Measurements from ENCODE around the gene GPRC5A.

Gene GPRC5A

DNA sequence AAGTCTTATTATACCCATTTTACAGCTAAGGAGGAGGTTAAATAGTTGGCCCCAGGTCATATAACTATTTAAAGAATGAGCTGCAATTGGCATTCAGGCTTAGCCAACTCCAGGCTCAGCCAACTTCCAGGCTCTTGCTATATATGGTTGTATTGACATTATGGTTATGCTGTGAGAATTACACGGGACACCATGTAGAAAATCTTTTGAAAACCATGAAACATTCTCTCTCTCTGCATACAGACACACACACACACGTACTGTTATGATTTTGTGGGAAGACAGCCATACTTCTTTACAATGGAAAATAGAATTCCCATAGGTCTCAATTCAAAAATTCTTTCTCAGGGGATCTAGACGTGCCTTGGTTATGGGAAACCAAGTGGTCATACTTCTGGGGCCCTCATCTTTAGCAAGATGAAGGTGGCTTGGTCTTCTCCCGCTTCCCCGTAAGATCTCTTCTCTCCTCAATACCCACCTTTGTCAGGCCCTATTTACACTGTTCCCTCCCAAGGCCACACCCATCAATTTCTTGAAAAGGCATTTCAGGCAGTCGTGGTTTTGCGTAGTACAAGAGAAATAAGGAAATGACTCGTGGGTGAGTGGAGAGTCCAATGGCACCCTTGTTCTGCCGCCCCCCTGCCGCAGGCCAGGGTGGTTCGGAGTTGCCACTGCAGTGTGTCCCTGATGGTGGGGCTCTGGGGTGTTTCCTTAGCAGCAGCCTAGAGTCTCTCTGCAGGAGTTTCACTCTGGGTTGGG, 10.0 kb upstream of the GPRC5A start:
- H2AK5ac ChIP-seq (ENCODE audit: low read length), result no peak overlapping the region
- no peaks in the 10 kb centered on the region for H3K27me3 ChIP-seq (ENCODE audit: insufficient read depth, low read length, poor library complexity)
- no peak for DNase-seq
- no peak overlapping the region for H4K5ac ChIP-seq (ENCODE audit: low read length)
- no peak overlapping the region for H3K4ac ChIP-seq (ENCODE audit: low read depth, low read length)
- no peak overlapping the region for H2BK120ac ChIP-seq (ENCODE audit: low read depth, low read length)
- no peak overlapping the region for H4K8ac ChIP-seq (ENCODE audit: low read depth, low read length)
- H3K27ac ChIP-seq (ENCODE audit: low read depth, low read length), result no peak overlapping the region
- no peaks in the 10 kb centered on the region for H3K79me1 ChIP-seq (ENCODE audit: low read length)
- no peaks in the 10 kb centered on the region for H3K79me2 ChIP-seq (ENCODE audit: control insufficient read depth, insufficient read depth, low read length)
- no peak overlapping the region for H3K4me2 ChIP-seq (ENCODE audit: low read length)
- no peak overlapping the region for H3K23ac ChIP-seq (ENCODE audit: low read length)
- H3K4me3 ChIP-seq (ENCODE audit: low read length), result no peak overlapping the region
- no CpG with 5 or more reads among the region's 11 CpGs for WGBS (ENCODE audit: extremely low coverage, insufficient coverage, low lambda C conversion rate)
- peaks cover 7% of the 10 kb centered on the region for H3K4me1 ChIP-seq (ENCODE audit: control insufficient read depth, low read depth, low read length)
- no peak overlapping the region for H3K56ac ChIP-seq (ENCODE audit: low read length)
- no peaks in the 10 kb centered on the region for H3K36me3 ChIP-seq (ENCODE audit: control insufficient read depth, insufficient read depth, low read length)
- no peak overlapping the region for H2BK5ac ChIP-seq (ENCODE audit: low read length)
- no peak overlapping the region for H3K18ac ChIP-seq (ENCODE audit: low read length)
- no peak overlapping the region for H3K9ac ChIP-seq (ENCODE audit: low read length)
- no peak overlapping the region for H2BK15ac ChIP-seq (replicated peaks; ENCODE audit: low read depth)

DNA sequence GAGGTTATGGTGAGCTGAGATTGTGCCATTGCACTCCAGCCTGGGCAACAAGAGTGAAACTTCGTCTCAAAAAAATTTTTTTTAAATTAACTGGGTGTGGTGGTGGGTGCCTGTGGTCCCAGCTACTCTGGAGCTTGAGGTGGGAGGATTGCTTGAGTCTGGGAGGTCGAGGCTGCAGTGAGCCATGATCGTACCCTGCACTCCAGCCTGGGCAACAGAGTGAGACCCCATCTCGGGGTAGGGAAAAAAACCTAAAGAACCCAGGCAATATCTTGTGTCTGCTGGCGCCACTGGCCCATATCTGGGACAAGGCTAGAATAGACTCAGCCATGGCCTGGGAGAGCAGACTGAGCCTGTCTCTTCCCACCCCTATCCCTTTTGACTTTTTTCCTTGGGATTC, 9.1 kb upstream of the GPRC5A start:
- H2AK5ac ChIP-seq (ENCODE audit: low read length), result no peak overlapping the region
- H4K8ac ChIP-seq (ENCODE audit: low read depth, low read length), result no peak overlapping the region
- H3K4me3 ChIP-seq (ENCODE audit: low read length), result no peak overlapping the region
- no peak for DNase-seq
- no peaks in the 10 kb centered on the region for H3K27me3 ChIP-seq (ENCODE audit: insufficient read depth, low read length, poor library complexity)
- H2BK5ac ChIP-seq (ENCODE audit: low read length), result no peak overlapping the region
- no peak overlapping the region for H3K4me2 ChIP-seq (ENCODE audit: low read length)
- no CpG with 5 or more reads among the region's 5 CpGs for WGBS (ENCODE audit: extremely low coverage, insufficient coverage, low lambda C conversion rate)
- no peak overlapping the region for H3K4ac ChIP-seq (ENCODE audit: low read depth, low read length)
- H3K9ac ChIP-seq (ENCODE audit: low read length), result no peak overlapping the region
- no peak overlapping the region for H3K23ac ChIP-seq (ENCODE audit: low read length)
- no peaks in the 10 kb centered on the region for H3K79me2 ChIP-seq (ENCODE audit: control insufficient read depth, insufficient read depth, low read length)
- no peak overlapping the region for H2BK15ac ChIP-seq (replicated peaks; ENCODE audit: low read depth)
- H2BK120ac ChIP-seq (ENCODE audit: low read depth, low read length), result no peak overlapping the region
- H3K27ac ChIP-seq (ENCODE audit: low read depth, low read length), result no peak overlapping the region
- H4K5ac ChIP-seq (ENCODE audit: low read length), result no peak overlapping the region
- no peak overlapping the region for H3K56ac ChIP-seq (ENCODE audit: low read length)
- no peak overlapping the region for H3K18ac ChIP-seq (ENCODE audit: low read length)
- peaks cover 7% of the 10 kb centered on the region for H3K4me1 ChIP-seq (ENCODE audit: control insufficient read depth, low read depth, low read length)
- no peaks in the 10 kb centered on the region for H3K79me1 ChIP-seq (ENCODE audit: low read length)
- H3K36me3 ChIP-seq (ENCODE audit: control insufficient read depth, insufficient read depth, low read length), result no peaks in the 10 kb centered on the region

DNA sequence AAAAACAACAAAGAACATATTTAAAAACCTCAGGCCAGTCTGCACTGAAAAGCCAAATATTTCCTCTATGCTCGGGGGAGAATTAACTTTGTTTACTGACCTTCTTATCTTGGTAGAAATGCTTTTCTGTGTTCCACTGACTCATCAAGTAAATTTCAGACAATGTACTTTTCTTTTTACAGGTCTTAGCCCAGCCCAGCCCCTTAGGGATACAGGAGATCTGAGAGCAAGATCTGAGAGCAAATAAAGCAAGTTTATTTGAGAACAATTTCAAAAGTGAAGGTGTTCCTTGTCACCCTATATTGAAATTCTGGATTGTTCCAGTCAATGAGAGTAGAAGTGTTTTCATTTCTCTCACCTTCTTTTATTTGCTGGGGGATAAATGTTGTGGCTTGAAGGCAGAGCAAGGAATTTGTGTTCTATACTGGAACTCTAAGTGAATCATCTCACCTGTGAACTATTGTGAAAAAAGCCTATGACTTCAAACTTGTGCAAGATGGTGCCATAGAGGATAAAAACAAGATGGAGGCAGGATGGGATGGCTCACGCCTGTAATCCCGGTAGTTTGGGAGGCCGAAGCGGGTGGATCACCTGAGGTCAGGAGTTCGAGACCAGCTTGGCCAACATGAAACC, 7.9 kb upstream of the GPRC5A start:
- no peak for DNase-seq
- Histone ChIP-seq H2BK120ac (ENCODE audit: low read depth, low read length) (no peak overlapping the region), H3K56ac (ENCODE audit: low read length) (no peak overlapping the region), H3K79me2 (ENCODE audit: control insufficient read depth, insufficient read depth, low read length) (no peaks in the 10 kb centered on the region), H3K4ac (ENCODE audit: low read depth, low read length) (no peak overlapping the region), H4K5ac (ENCODE audit: low read length) (no peak overlapping the region), H3K4me3 (ENCODE audit: low read length) (no peak overlapping the region), H3K36me3 (ENCODE audit: control insufficient read depth, insufficient read depth, low read length) (no peaks in the 10 kb centered on the region), H3K18ac (ENCODE audit: low read length) (no peak overlapping the region), H3K9ac (ENCODE audit: low read length) (no peak overlapping the region), H3K27me3 (ENCODE audit: insufficient read depth, low read length, poor library complexity) (no peaks in the 10 kb centered on the region), H2BK5ac (ENCODE audit: low read length) (no peak overlapping the region), H2AK5ac (ENCODE audit: low read length) (no peak overlapping the region), H3K4me1 (ENCODE audit: control insufficient read depth, low read depth, low read length) (peaks cover 7% of the 10 kb centered on the region), H2BK15ac (replicated peaks; ENCODE audit: low read depth) (no peak overlapping the region), H3K79me1 (ENCODE audit: low read length) (no peaks in the 10 kb centered on the region), H4K8ac (ENCODE audit: low read depth, low read length) (no peak overlapping the region), H3K4me2 (ENCODE audit: low read length) (no peak overlapping the region), H3K23ac (ENCODE audit: low read length) (no peak overlapping the region), H3K27ac (ENCODE audit: low read depth, low read length) (no peak overlapping the region)
- no CpG with 5 or more reads among the region's 6 CpGs for WGBS (ENCODE audit: extremely low coverage, insufficient coverage, low lambda C conversion rate)

DNA sequence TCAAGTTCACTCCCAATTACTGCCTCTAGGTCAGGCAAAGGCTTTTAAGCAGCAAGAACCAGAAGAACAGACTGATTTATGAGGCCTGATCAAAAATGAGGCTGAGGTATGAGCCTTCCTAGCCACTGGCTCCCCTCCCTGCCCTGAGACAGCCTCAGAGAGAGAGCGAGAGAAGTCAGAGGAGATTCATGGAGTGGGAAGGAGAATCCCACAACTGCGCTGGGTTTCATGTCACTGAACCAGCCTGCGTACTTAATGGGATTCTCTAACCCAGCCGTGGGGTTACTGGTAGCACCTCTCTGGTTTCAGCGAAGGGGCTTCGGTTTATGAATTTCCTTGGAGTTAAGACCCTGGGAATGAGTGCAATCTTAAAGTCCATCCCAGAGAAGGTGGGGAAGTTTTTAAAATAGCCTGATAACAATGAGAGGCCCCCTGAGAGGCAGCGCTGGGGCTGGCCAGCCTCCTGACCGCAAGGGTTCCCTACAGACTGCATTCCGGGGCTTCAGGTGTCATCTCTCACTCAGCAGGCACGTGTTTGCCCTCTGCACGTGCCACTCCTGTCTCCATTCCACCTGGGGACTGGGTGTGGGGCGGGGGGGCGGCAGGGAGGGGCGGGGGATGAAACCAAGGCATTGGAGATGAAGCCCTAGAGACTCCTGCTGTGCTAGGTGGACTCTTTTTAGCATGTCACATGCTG, 6.1 kb upstream of the GPRC5A start:
- Histone ChIP-seq H3K36me3 (ENCODE audit: control insufficient read depth, insufficient read depth, low read length) (no peaks in the 10 kb centered on the region), H3K27me3 (ENCODE audit: insufficient read depth, low read length, poor library complexity) (no peaks in the 10 kb centered on the region), H3K56ac (ENCODE audit: low read length) (peak overlapping the region; percentile 11), H3K4ac (ENCODE audit: low read depth, low read length) (no peak overlapping the region), H3K4me3 (ENCODE audit: low read length) (no peak overlapping the region), H3K79me1 (ENCODE audit: low read length) (no peaks in the 10 kb centered on the region), H2BK120ac (ENCODE audit: low read depth, low read length) (no peak overlapping the region), H3K27ac (ENCODE audit: low read depth, low read length) (no peak overlapping the region), H2BK5ac (ENCODE audit: low read length) (no peak overlapping the region), H4K8ac (ENCODE audit: low read depth, low read length) (no peak overlapping the region), H3K9ac (ENCODE audit: low read length) (no peak overlapping the region), H3K79me2 (ENCODE audit: control insufficient read depth, insufficient read depth, low read length) (no peaks in the 10 kb centered on the region), H3K18ac (ENCODE audit: low read length) (no peak overlapping the region), H3K4me2 (ENCODE audit: low read length) (no peak overlapping the region), H2AK5ac (ENCODE audit: low read length) (no peak overlapping the region), H3K23ac (ENCODE audit: low read length) (no peak overlapping the region), H2BK15ac (replicated peaks; ENCODE audit: low read depth) (no peak overlapping the region), H3K4me1 (ENCODE audit: control insufficient read depth, low read depth, low read length) (peaks cover 9% of the 10 kb centered on the region), H4K5ac (ENCODE audit: low read length) (no peak overlapping the region)
- peak; percentile 74 for DNase-seq
- WGBS (ENCODE audit: extremely low coverage, insufficient coverage, low lambda C conversion rate), result no CpG with 5 or more reads among the region's 14 CpGs

DNA sequence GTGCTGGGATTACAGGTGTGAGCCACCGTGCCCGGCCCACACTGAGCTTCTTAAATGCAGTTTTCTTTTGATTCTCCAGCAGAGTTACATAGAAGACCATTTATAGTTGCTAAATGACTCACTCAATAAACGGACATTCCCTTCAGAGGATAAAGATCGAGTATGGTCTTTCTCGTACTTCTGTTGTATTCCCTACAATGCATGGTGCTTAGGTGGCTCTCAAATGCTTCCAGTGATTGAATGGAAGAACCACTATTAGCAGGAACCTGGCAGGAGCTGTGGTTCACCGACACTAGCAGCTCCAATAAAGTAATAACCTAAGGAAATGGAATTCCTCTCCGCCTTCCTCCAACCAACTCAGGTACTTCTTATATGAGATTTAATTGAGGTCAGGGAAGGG, 3.9 kb upstream of the GPRC5A start:
- Histone ChIP-seq H2BK15ac (replicated peaks; ENCODE audit: low read depth) (no peak overlapping the region), H2BK120ac (ENCODE audit: low read depth, low read length) (no peak overlapping the region), H4K5ac (ENCODE audit: low read length) (no peak overlapping the region), H3K18ac (ENCODE audit: low read length) (no peak overlapping the region), H2BK5ac (ENCODE audit: low read length) (no peak overlapping the region), H3K27ac (ENCODE audit: low read depth, low read length) (no peak overlapping the region), H4K8ac (ENCODE audit: low read depth, low read length) (no peak overlapping the region), H3K4me1 (ENCODE audit: control insufficient read depth, low read depth, low read length) (peaks cover 9% of the 10 kb centered on the region), H3K4me2 (ENCODE audit: low read length) (no peak overlapping the region), H3K23ac (ENCODE audit: low read length) (no peak overlapping the region), H3K9ac (ENCODE audit: low read length) (no peak overlapping the region), H3K4me3 (ENCODE audit: low read length) (no peak overlapping the region), H3K79me2 (ENCODE audit: control insufficient read depth, insufficient read depth, low read length) (no peaks in the 10 kb centered on the region), H3K36me3 (ENCODE audit: control insufficient read depth, insufficient read depth, low read length) (no peaks in the 10 kb centered on the region), H3K79me1 (ENCODE audit: low read length) (no peaks in the 10 kb centered on the region), H3K27me3 (ENCODE audit: insufficient read depth, low read length, poor library complexity) (no peaks in the 10 kb centered on the region), H2AK5ac (ENCODE audit: low read length) (no peak overlapping the region), H3K56ac (ENCODE audit: low read length) (no peak overlapping the region), H3K4ac (ENCODE audit: low read depth, low read length) (no peak overlapping the region)
- DNase-seq, result no peak
- WGBS (ENCODE audit: extremely low coverage, insufficient coverage, low lambda C conversion rate), result no CpG with 5 or more reads among the region's 7 CpGs

Data from mesendoderm (in vitro differentiated cells).